HEK293 (cell line): Measurements from ENCODE around the gene C6orf47.

Experiments
- CTCF ChIA-PET: fragments of 350-600 bp; formaldehyde crosslinking; extraction: SDS; loops from one replicate; lab custom pipeline; 2021; ENCODE audit warnings: antibody characterized with exemption; lab: Yijun Ruan, JAX
- POLR2A ChIA-PET: fragments of 300-600 bp; formaldehyde crosslinking; extraction: SDS; loops from one replicate; lab custom pipeline; 2020; ENCODE audit warnings: antibody characterized with exemption, inconsistent platforms; lab: Yijun Ruan, JAX
- H3K27ac ChIP-seq: fragments of 200-500 bp; sonication (Bioruptor generic); 2 replicates; pipeline ENCODE4 v1.5.1; 2014; ENCODE audit warnings: low read depth, low read length, control low read depth, inconsistent platforms; ENCODE audit errors: extremely low read depth
- H3K36me3 ChIP-seq, 2 experiments: fragments of 200-500 bp in 1 of 2; sonication (Bioruptor generic) in 1 of 2; 1 replicate in 1 of 2; 2 replicates in 1 of 2; pipeline ENCODE4 v1.5.1; 2014 to 2017; ENCODE audit warnings: inconsistent platforms in 2 of 2, low read length in 2 of 2; ENCODE audit not compliant: control insufficient read depth in 2 of 2, insufficient read depth in 1 of 2
- H3K4me1 ChIP-seq: fragments of 200-500 bp; sonication (Bioruptor generic); 2 replicates; pipeline ENCODE4 v1.5.1; 2014; ENCODE audit warnings: mild to moderate bottlenecking, low read length, inconsistent platforms; ENCODE audit not compliant: control insufficient read depth, insufficient read depth
- H3K4me3 ChIP-seq: 2 replicates; pipeline ENCODE4 v1.5.1; 2011; ENCODE audit warnings: low read depth, mild to moderate bottlenecking, control low read depth, low read length, moderate library complexity
- H3K9me3 ChIP-seq: fragments of 200-500 bp; sonication (Bioruptor generic); 2 replicates; pipeline ENCODE4 v1.5.1; 2014; ENCODE audit warnings: low read depth, low read length, inconsistent platforms; ENCODE audit not compliant: control insufficient read depth, insufficient read depth
- GLI4 ChIP-seq: fragments of 450-650 bp; formaldehyde crosslinking; IDR thresholded peaks from 2 replicates; pipeline ENCODE4 v1.5.1; 2016; ENCODE audit warnings: missing biosample characterization, missing genetic modification characterization
- MYNN ChIP-seq: fragments of 450-650 bp; formaldehyde crosslinking; IDR thresholded peaks from 2 replicates; pipeline ENCODE4 v1.5.1; 2016; ENCODE audit warnings: missing biosample characterization, missing genetic modification characterization, borderline replicate concordance
- ZBTB44 ChIP-seq: fragments of 450-650 bp; IDR thresholded peaks from 2 replicates; pipeline ENCODE4 v1.5.1; 2018; ENCODE audit warnings: missing biosample characterization, mild to moderate bottlenecking, missing genetic modification characterization
- ZNF274 ChIP-seq, 2 experiments: fragments of 200-500 bp in 1 of 2; fragments of 450-650 bp in 1 of 2; sonication (Bioruptor generic) in 1 of 2; formaldehyde crosslinking in 1 of 2; IDR thresholded peaks; 2 replicates each; pipeline versions ENCODE4 v1.5.1 to v1.6.1; 2014 to 2016; ENCODE audit warnings: borderline replicate concordance in 1 of 2, inconsistent platforms in 1 of 2, low read length in 1 of 2, missing biosample characterization in 1 of 2, missing genetic modification characterization in 1 of 2
- ZNF335 ChIP-seq: fragments of 450-650 bp; formaldehyde crosslinking; conservative IDR thresholded peaks from 2 replicates; pipeline ENCODE4 v1.5.1; 2016; ENCODE audit warnings: missing biosample characterization, missing genetic modification characterization
- ZNF341 ChIP-seq: fragments of 450-650 bp; formaldehyde crosslinking; IDR thresholded peaks from 2 replicates; pipeline ENCODE4; 2016; ENCODE audit warnings: low read depth, missing biosample characterization, missing genetic modification characterization
- ZNF423 ChIP-seq: fragments of 450-650 bp; formaldehyde crosslinking; IDR thresholded peaks from 2 replicates; pipeline ENCODE4 v1.5.1; 2016; ENCODE audit warnings: missing biosample characterization, missing genetic modification characterization
- ZNF513 ChIP-seq: fragments of 450-650 bp; IDR thresholded peaks from 2 replicates; pipeline ENCODE4 v1.5.1; 2018; ENCODE audit warnings: missing biosample characterization, missing genetic modification characterization
- ZNF701 ChIP-seq: fragments of 450-650 bp; formaldehyde crosslinking; IDR thresholded peaks from 2 replicates; pipeline ENCODE4 v1.5.1; 2016; ENCODE audit warnings: missing biosample characterization, missing genetic modification characterization
- ZXDB ChIP-seq: fragments of 450-650 bp; formaldehyde crosslinking; IDR thresholded peaks from 2 replicates; pipeline ENCODE4 v1.5.1; 2016; ENCODE audit warnings: missing biosample characterization, missing genetic modification characterization

C6orf47 gene

GRCh38 chr6:31614684-31615578 is 45.6 kb downstream of the C6orf47 start, which contains the start of gene AIF1:
TSS of gene AIF1 (plus strand) at chr6:31615234. CDS start at chr6:31615330, 96 bp downstream.
- H3K4me1 ChIP-seq: peaks cover 3% of the 10 kb centered on the region; the same call in 1 of the 2 replicates
- no peak within 1 kb of the TSS for H3K27ac ChIP-seq
- CTCF ChIA-PET: interaction anchor here (0.9 to 3.7 kb wide), 3 partner anchors 16 to 1192 kb away, joined by 3 to 22 read pairs (median 5); no protein-coding TSS in a partner anchor
- POLR2A ChIA-PET: no interaction called here
- no peaks in the 10 kb centered on the region for H3K9me3 ChIP-seq
- H3K4me3 ChIP-seq: no peak within 1 kb of the TSS
- TF ChIP-seq ZNF274 (IDR thresholded peaks at IDR 0.05; ENCODE audit: low read length) (no peak), ZNF274 (tag by site-specific recombination; IDR thresholded peaks at IDR 0.05; ENCODE audit: borderline replicate concordance) (no peak)
- TF ChIP-seq, all 188 proteins: peak for 0
- no peaks in the 10 kb centered on the region for H3K36me3 ChIP-seq

- Histone ChIP-seq H3K27ac (no peak overlapping the region), H3K4me3 (no peak overlapping the region), H3K36me3 (no peaks in the 10 kb centered on the region), H3K4me1 (peaks cover 7% of the 10 kb centered on the region; the same call in 1 of the 2 replicates), H3K9me3 (no peaks in the 10 kb centered on the region)
- TF ChIP-seq GLI4 (tag by site-specific recombination): no peak
- TF ChIP-seq ZNF341: peak; percentile 44; the same call in 1 of the 2 replicates
- TF ChIP-seq ZXDB (tag by site-specific recombination): no peak
- no peak for TF ChIP-seq ZNF423 (tag by site-specific recombination)
- TF ChIP-seq ZNF335 (tag by site-specific recombination): peak; percentile 74
- TF ChIP-seq ZBTB44: no peak
- TF ChIP-seq ZNF701 (tag by site-specific recombination): no peak
- CTCF ChIA-PET: interaction anchor here (0.7 to 3.7 kb wide), 6 partner anchors 15 to 1192 kb away, joined by 3 to 22 read pairs (median 4); no protein-coding TSS in a partner anchor
- POLR2A ChIA-PET: interaction anchor here (0.7 to 1.3 kb wide), 2 partner anchors 10 to 16 kb away, joined by 3 to 4 read pairs; no protein-coding TSS in a partner anchor
These were observed 46.4 kb downstream of the C6orf47 start for GRCh38 chr6:31614075-31614619.

GRCh38 chr6:31610968-31611367 is 49.6 kb downstream of the C6orf47 start:
- Histone ChIP-seq H3K4me3 (no peak overlapping the region), H3K36me3 (no peaks in the 10 kb centered on the region), H3K9me3 (no peaks in the 10 kb centered on the region), H3K27ac (no peak overlapping the region), H3K4me1 (peaks cover 7% of the 10 kb centered on the region; the same call in 1 of the 2 replicates)
- no peak for TF ChIP-seq MYNN (tag by site-specific recombination)
- TF ChIP-seq ZNF513 (tag by site-specific recombination): 0 out of 2 replicates have a peak, but pooled peaks have one; percentile 33
- CTCF ChIA-PET: interaction anchor here (0.7 to 7.8 kb wide), 7 partner anchors 10 to 258 kb away, joined by 3 to 113 read pairs (median 4); partner anchors contain the start of genes ATP6V1G2 and NCR3
- POLR2A ChIA-PET: interaction anchor here (1.0 kb wide), 1 partner anchor 41 kb away, joined by 4 read pairs; no protein-coding TSS in a partner anchor
